KBM-7 (cell line): ENCODE results near the gene COX8C.
"Not testable (repeated sequence)": the region's sequence is repeated elsewhere in the genome, so short reads cannot be mapped to it uniquely, and the experiment has no call there.

Source experiments
- DNase-seq: peaks from one replicate; pipeline ENCODE4 v3.0.0-alpha.2; 2015
- in situ Hi-C: fragments of 300-500 bp; cut with MboI; formaldehyde crosslinking; loops from 2 replicates; pipeline ENCODE4 v1.14.3; 2020; ENCODE audit warnings: low sequenced_read_pairs, low pct_unique_long_range_greater_than_20kb, mixed read lengths

The COX8C gene

GRCh38 chr14:93347850-93348249, 868 bp downstream of the COX8C start:
- in situ Hi-C loops = no loop called here
- peak; percentile 88 for DNase-seq

GRCh38 chr14:93348292-93348691, 1.3 kb downstream of the COX8C start:
- in situ Hi-C loops = no loop called here
- DNase-seq = no peak

- DNase-seq, in situ Hi-C loops: not testable (repeated sequence)
Observed at GRCh38 chr14:93354873-93355272, 7.9 kb downstream of the COX8C start.

- DNase-seq = no peak
- in situ Hi-C loops = no loop called here
Observed at GRCh38 chr14:93368996-93369712, 22.2 kb downstream of the COX8C start.

GRCh38 chr14:93369713-93370266, 22.8 kb downstream of the COX8C start:
- peak; percentile 80 for DNase-seq
- in situ Hi-C loops = no loop called here

GRCh38 chr14:93375673-93376156, 28.7 kb downstream of the COX8C start:
- in situ Hi-C loops = no loop called here
- peak; percentile 81 for DNase-seq

- in situ Hi-C loops = no loop called here
- DNase-seq = no peak
Observed at GRCh38 chr14:93379831-93380230, 32.8 kb downstream of the COX8C start.

- no peak for DNase-seq
- in situ Hi-C loops = no loop called here
Observed at GRCh38 chr14:93381644-93382043, 34.7 kb downstream of the COX8C start.

- DNase-seq, in situ Hi-C loops: not testable (repeated sequence)
Observed at GRCh38 chr14:93384256-93384655, 37.3 kb downstream of the COX8C start.

- in situ Hi-C loops = no loop called here
- peak; percentile 85 for DNase-seq
Observed at GRCh38 chr14:93395231-93395630, 48.2 kb downstream of the COX8C start.

- in situ Hi-C loops = no loop called here
- DNase-seq = no peak
Observed at GRCh38 chr14:93396456-93396855, 49.5 kb downstream of the COX8C start.
